GM18867 (cell line): ENCODE results near the gene LRRC1.

Source experiments
- ATAC-seq: cut with Tn5 transposase; IDR thresholded peaks from one replicate; pipeline ENCODE4 v1.9.1; 2021; ENCODE audit warnings: mild to moderate bottlenecking, moderate library complexity; ENCODE audit not compliant: unreplicated experiment

LRRC1 gene

GRCh38 chr6:53845280-53846195 lies 50.7 kb downstream of the LRRC1 start:
- no peak for ATAC-seq

GRCh38 chr6:53846250-53846649 lies 51.4 kb downstream of the LRRC1 start:
- ATAC-seq, result no peak

GRCh38 chr6:53847796-53848314 lies 53.0 kb downstream of the LRRC1 start:
- ATAC-seq, result no peak

GRCh38 chr6:53850527-53850926 lies 55.7 kb downstream of the LRRC1 start:
- ATAC-seq, result no peak

- no peak for ATAC-seq
These were observed 56.8 kb downstream of the LRRC1 start for GRCh38 chr6:53851561-53851960.

GRCh38 chr6:53852805-53853204 lies 58.0 kb downstream of the LRRC1 start:
- ATAC-seq, result no peak

- peak; percentile 93 for ATAC-seq
These were observed 60.2 kb downstream of the LRRC1 start for GRCh38 chr6:53854843-53855567.

GRCh38 chr6:53855940-53856339 lies 61.1 kb downstream of the LRRC1 start:
- no peak for ATAC-seq

GRCh38 chr6:53857318-53858094 lies 62.7 kb downstream of the LRRC1 start:
- no peak for ATAC-seq

GRCh38 chr6:53858196-53858595 lies 63.4 kb downstream of the LRRC1 start:
- ATAC-seq, result no peak

GRCh38 chr6:53858913-53859312 lies 64.1 kb downstream of the LRRC1 start:
- ATAC-seq, result no peak

GRCh38 chr6:53860511-53860910 lies 65.7 kb downstream of the LRRC1 start:
- ATAC-seq, result no peak

GRCh38 chr6:53861518-53861917 lies 66.7 kb downstream of the LRRC1 start:
- no peak for ATAC-seq

- ATAC-seq, result no peak
These were observed 68.1 kb downstream of the LRRC1 start for GRCh38 chr6:53862662-53863462.

GRCh38 chr6:53864781-53865180 lies 70.0 kb downstream of the LRRC1 start:
- no peak for ATAC-seq

- ATAC-seq, result no peak
These were observed 71.4 kb downstream of the LRRC1 start for GRCh38 chr6:53866226-53866625.

GRCh38 chr6:53868626-53869025 lies 73.8 kb downstream of the LRRC1 start:
- ATAC-seq, result no peak

GRCh38 chr6:53869964-53870363 lies 75.2 kb downstream of the LRRC1 start:
- no peak for ATAC-seq

- ATAC-seq, result no peak
These were observed 79.1 kb downstream of the LRRC1 start for GRCh38 chr6:53873922-53874321.

GRCh38 chr6:53874964-53875363 lies 80.2 kb downstream of the LRRC1 start:
- no peak for ATAC-seq
